Endothelial cell of umbilical vein (primary cell): ENCODE data around the gene DLX1.

Source experiments
- FOS ChIP-seq: IDR thresholded peaks from 2 replicates; pipeline ENCODE4 v1.6.1; 2011; ENCODE audit warnings: mild to moderate bottlenecking, low read length, moderate library complexity, borderline replicate concordance; ENCODE audit not compliant: insufficient read depth
- GATA2 ChIP-seq: IDR thresholded peaks from 2 replicates; pipeline ENCODE4 v1.7.0; 2011; ENCODE audit warnings: low read depth, mild to moderate bottlenecking, moderate library complexity, mixed read lengths, low read length; ENCODE audit not compliant: insufficient read length, insufficient read depth
- JUN ChIP-seq: IDR thresholded peaks from 2 replicates; pipeline ENCODE4 v1.6.1; 2011; ENCODE audit warnings: borderline replicate concordance, low read depth; ENCODE audit not compliant: insufficient read length, insufficient read depth
- POLR2A ChIP-seq: IDR thresholded peaks from 2 replicates; pipeline ENCODE4 v1.6.1; 2012; ENCODE audit warnings: low read depth, mild to moderate bottlenecking, control low read depth, low read length
- POLR2AphosphoS5 ChIP-seq: IDR thresholded peaks from 2 replicates; pipeline ENCODE4 v1.6.1; 2012; ENCODE audit warnings: low read depth, mild to moderate bottlenecking, control low read depth, low read length, moderate library complexity; ENCODE audit not compliant: insufficient read depth
- TF ChIP-seq, protein P1 (sequence below), 2 donors: IDR thresholded peaks; 1 replicate in 1 of 2; 2 replicates in 1 of 2; pipeline ENCODE4 v1.5.1; 2011; ENCODE audit warnings: low read length in 2 of 2, mild to moderate bottlenecking in 2 of 2, moderate library complexity in 2 of 2, control low read depth in 1 of 2, inconsistent platforms in 1 of 2, low read depth in 1 of 2; ENCODE audit not compliant: insufficient read depth in 1 of 2; ENCODE audit errors: extremely low read depth in 1 of 2
- TF ChIP-seq, protein P2 (sequence below): IDR thresholded peaks from 2 replicates; pipeline ENCODE4 v1.6.1; 2011; ENCODE audit not compliant: insufficient read depth, insufficient read length

- TF ChIP-seq, protein P1, sequence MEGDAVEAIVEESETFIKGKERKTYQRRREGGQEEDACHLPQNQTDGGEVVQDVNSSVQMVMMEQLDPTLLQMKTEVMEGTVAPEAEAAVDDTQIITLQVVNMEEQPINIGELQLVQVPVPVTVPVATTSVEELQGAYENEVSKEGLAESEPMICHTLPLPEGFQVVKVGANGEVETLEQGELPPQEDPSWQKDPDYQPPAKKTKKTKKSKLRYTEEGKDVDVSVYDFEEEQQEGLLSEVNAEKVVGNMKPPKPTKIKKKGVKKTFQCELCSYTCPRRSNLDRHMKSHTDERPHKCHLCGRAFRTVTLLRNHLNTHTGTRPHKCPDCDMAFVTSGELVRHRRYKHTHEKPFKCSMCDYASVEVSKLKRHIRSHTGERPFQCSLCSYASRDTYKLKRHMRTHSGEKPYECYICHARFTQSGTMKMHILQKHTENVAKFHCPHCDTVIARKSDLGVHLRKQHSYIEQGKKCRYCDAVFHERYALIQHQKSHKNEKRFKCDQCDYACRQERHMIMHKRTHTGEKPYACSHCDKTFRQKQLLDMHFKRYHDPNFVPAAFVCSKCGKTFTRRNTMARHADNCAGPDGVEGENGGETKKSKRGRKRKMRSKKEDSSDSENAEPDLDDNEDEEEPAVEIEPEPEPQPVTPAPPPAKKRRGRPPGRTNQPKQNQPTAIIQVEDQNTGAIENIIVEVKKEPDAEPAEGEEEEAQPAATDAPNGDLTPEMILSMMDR (IDR thresholded peaks at IDR 0.05; ENCODE audit: extremely low read depth in 1 of 2, insufficient read depth in 1 of 2, low read depth in 1 of 2, low read length in 2 of 2) = no peak
- TF ChIP-seq FOS = no peak
- TF ChIP-seq, protein P2, sequence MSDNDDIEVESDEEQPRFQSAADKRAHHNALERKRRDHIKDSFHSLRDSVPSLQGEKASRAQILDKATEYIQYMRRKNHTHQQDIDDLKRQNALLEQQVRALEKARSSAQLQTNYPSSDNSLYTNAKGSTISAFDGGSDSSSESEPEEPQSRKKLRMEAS = no peak
- TF ChIP-seq JUN = no peak
- TF ChIP-seq POLR2A = no peak
- TF ChIP-seq GATA2 = no peak
- TF ChIP-seq POLR2AphosphoS5 = no peak
Observed at GRCh38 chr2:172065111-172065510, 20.2 kb upstream of the DLX1 start.
